ENCODE data around the gene LIMK2. TPM values are rescaled to one million over a fixed set of nuclear protein-coding genes. Genes with fewer than 3 reads are reported as not detected.

Gene LIMK2
- total and polyA plus RNA-seq, 10 of the 15 experiments (the other 5 are each of a cell fraction or from before 2014, with no cell fraction given): 2.9 to 40.4 (median 26.7) TPM

- no peak for FAIRE-seq
- CTCF ChIA-PET: no interaction called here
- WGBS (ENCODE audit: insufficient coverage, insufficient replicate concordance, low lambda C conversion rate, missing lambda C conversion rate): 98% methylated on average over 6 of the region's 6 CpGs
Observed at GRCh38 chr22:31263896-31264640, 52.0 kb downstream of the LIMK2 start.

More at GRCh38 chr22:31263896-31264640, 52.0 kb downstream of the LIMK2 start:
- no peak for ATAC-seq
- Histone ChIP-seq H3K4me1 (ENCODE audit: control insufficient read depth, insufficient read depth, low read length) (no peaks in the 10 kb centered on the region), H3K79me2 (ENCODE audit: control insufficient read depth, insufficient read depth, low read length) (no peaks in the 10 kb centered on the region), H3K27me3 (replicated peaks in 1 of 2; ENCODE audit: control insufficient read depth in 2 of 2, insufficient read depth in 2 of 2, low read length in 1 of 2) (no peaks in the 10 kb centered on the region), H3K27ac (ENCODE audit: control insufficient read depth, insufficient read depth) (no peak overlapping the region), H3K9me3 (replicated peaks; ENCODE audit: control insufficient read depth, insufficient read depth, low read length) (no peaks in the 10 kb centered on the region), H3K9ac (ENCODE audit: control insufficient read depth, insufficient read depth, low read length) (no peak overlapping the region), H3K4me2 (ENCODE audit: control insufficient read depth, insufficient read depth) (no peak overlapping the region), H4K20me1 (ENCODE audit: control insufficient read depth, insufficient read depth) (no peaks in the 10 kb centered on the region), H2AFZ (ENCODE audit: control insufficient read depth, low read depth, low read length) (no peak overlapping the region), H3K36me3 (ENCODE audit: control insufficient read depth in 2 of 2, insufficient read depth in 2 of 2, low read length in 1 of 2) (peaks cover 29 to 33% of the 10 kb centered on the region in 2 experiments), H3K4me3 (no peak overlapping the region)
- ChIA-PET SMC1A (ENCODE audit: uncharacterized antibody, unreplicated experiment) (no interaction called here), POLR2A (no interaction called here), RAD21 (ENCODE audit: unreplicated experiment) (no interaction called here)
- BruUV-seq (replicated peaks): no TSS peak
- in situ Hi-C loops (cut with MboI) (no loop called here), intact Hi-C loops (cut with micrococcal nuclease; ENCODE audit: unreplicated experiment) (no loop called here)
- no peak for DNase-seq (ENCODE audit: low read depth, low spot score)
- TF ChIP-seq PBX3 (IDR thresholded peaks at IDR 0.05; ENCODE audit: insufficient replicate concordance, low read depth, low read length): no peak
- TF ChIP-seq NFYA (IDR thresholded peaks at IDR 0.05; ENCODE audit: borderline replicate concordance, low read depth, low read length): no peak
- no peak for TF ChIP-seq ZNF687 (IDR thresholded peaks at IDR 0.05)
- TF ChIP-seq E4F1 (IDR thresholded peaks at IDR 0.05; ENCODE audit: borderline replicate concordance, partially characterized antibody): no peak
- TF ChIP-seq LARP7 (IDR thresholded peaks at IDR 0.05): no peak
- no peak for TF ChIP-seq PKNOX1 (IDR thresholded peaks at IDR 0.05)
- no peak for TF ChIP-seq NR2F1 (conservative IDR thresholded peaks at IDR 0.05)

Measured in GM12878 (cell line).